GM18498 (cell line): ENCODE results near the gene KCNJ14.
"Not testable (repeated sequence)": the region's sequence is repeated elsewhere in the genome, so short reads cannot be mapped to it uniquely, and the experiment has no call there.

Experiments
- ATAC-seq: cut with Tn5 transposase; IDR thresholded peaks from one replicate; pipeline ENCODE4 v1.9.1; 2021; ENCODE audit warnings: mild to moderate bottlenecking, moderate library complexity; ENCODE audit not compliant: unreplicated experiment

KCNJ14 gene

GRCh38 chr19:48486706-48487105 is 31.3 kb downstream of the KCNJ14 start:
- ATAC-seq: not testable (repeated sequence)

GRCh38 chr19:48487544-48487943 is 32.2 kb downstream of the KCNJ14 start:
- ATAC-seq: no peak

GRCh38 chr19:48487948-48488347 is 32.6 kb downstream of the KCNJ14 start:
- ATAC-seq: no peak

GRCh38 chr19:48488478-48488877 is 33.1 kb downstream of the KCNJ14 start:
- not testable (repeated sequence) for ATAC-seq

GRCh38 chr19:48489608-48490216 is 34.3 kb downstream of the KCNJ14 start:
- ATAC-seq: peak; percentile 54

GRCh38 chr19:48490981-48491792 is 35.8 kb downstream of the KCNJ14 start:
- no peak for ATAC-seq

- ATAC-seq: no peak
Measured at GRCh38 chr19:48491793-48492123, 36.4 kb downstream of the KCNJ14 start.

GRCh38 chr19:48492925-48493717 is 37.7 kb downstream of the KCNJ14 start:
- peak; percentile 56 for ATAC-seq

GRCh38 chr19:48493718-48494401 is 38.5 kb downstream of the KCNJ14 start:
- ATAC-seq: peak; percentile 9

GRCh38 chr19:48495396-48495795 is 40.0 kb downstream of the KCNJ14 start:
- no peak for ATAC-seq

GRCh38 chr19:48496959-48497727 is 41.8 kb downstream of the KCNJ14 start:
- ATAC-seq: no peak

- no peak for ATAC-seq
Measured at GRCh38 chr19:48497728-48498594, 42.6 kb downstream of the KCNJ14 start.

- ATAC-seq: no peak
Measured at GRCh38 chr19:48498595-48499311, 43.4 kb downstream of the KCNJ14 start.

- ATAC-seq: no peak
Measured at GRCh38 chr19:48499316-48500090, 44.1 kb downstream of the KCNJ14 start.

- ATAC-seq: no peak
Measured at GRCh38 chr19:48500830-48501493, 45.6 kb downstream of the KCNJ14 start.

GRCh38 chr19:48501494-48502349 is 46.3 kb downstream of the KCNJ14 start:
- no peak for ATAC-seq
